K562 (cell line): ENCODE data around the gene PARD3. TPM values are rescaled to one million over a fixed set of nuclear protein-coding genes. Genes with fewer than 3 reads are reported as not detected.
A peak's percentile ranks its signal among the peaks of the same experiment; 100 is the strongest.

ENCODE experiments used
- ATF7 ChIP-seq: fragments of 450-650 bp; IDR thresholded peaks from 2 replicates; pipeline ENCODE4 v1.7.1; 2014; ENCODE audit warnings: mild to moderate bottlenecking, moderate library complexity
- CLOCK ChIP-seq: fragments of 250-450 bp; sonication (Bioruptor Pico); IDR thresholded peaks from 2 replicates; pipeline ENCODE4 v1.4.0; 2020; ENCODE audit warnings: mild to moderate bottlenecking, moderate library complexity, borderline replicate concordance
- JUND ChIP-seq, 2 experiments: IDR thresholded peaks; 2 replicates in 1 of 2; 3 replicates in 1 of 2; pipeline ENCODE4 v1.6.1; 2011; ENCODE audit warnings: borderline replicate concordance in 2 of 2, low read depth in 2 of 2, low read length in 2 of 2, improper control_type of control experiment in 1 of 2, missing biosample characterization in 1 of 2, missing genetic modification characterization in 1 of 2, missing genetic modification reagents in 1 of 2
- LCOR ChIP-seq: sonication (generic); formaldehyde crosslinking; IDR thresholded peaks from 2 replicates; pipeline ENCODE4 v1.8.0; 2022; ENCODE audit warnings: mild to moderate bottlenecking, missing genetic modification reagents
- MAX ChIP-seq: sonication (generic); formaldehyde crosslinking; IDR thresholded peaks from 2 replicates; pipeline ENCODE4 v1.9.0; 2022; ENCODE audit warnings: mild to moderate bottlenecking, missing genetic modification reagents
- NCOA6 ChIP-seq: fragments of 450-650 bp; IDR thresholded peaks from 2 replicates; pipeline ENCODE4 v1.6.1; 2017; ENCODE audit warnings: mild to moderate bottlenecking
- NR3C1 ChIP-seq: sonication (generic); formaldehyde crosslinking; IDR thresholded peaks from 2 replicates; pipeline ENCODE4 v1.8.1; 2022; ENCODE audit warnings: missing genetic modification reagents
- PTBP1 ChIP-seq: fragments of 200-400 bp; formaldehyde crosslinking; IDR thresholded peaks from 2 replicates; pipeline ENCODE4 v1.6.1; 2017; ENCODE audit warnings: low read depth, low read length
- SP2 ChIP-seq: IDR thresholded peaks from 2 replicates; pipeline ENCODE4 v1.6.1; 2011; ENCODE audit warnings: mild to moderate bottlenecking, low read depth, low read length, moderate library complexity; ENCODE audit not compliant: poor library complexity, severe bottlenecking; ENCODE audit errors: extremely low read depth
- TCF3 ChIP-seq: sonication (generic); formaldehyde crosslinking; IDR thresholded peaks from 2 replicates; pipeline ENCODE4 v1.4.0; 2020; ENCODE audit warnings: mild to moderate bottlenecking, missing genetic modification reagents
- U2AF1 ChIP-seq: fragments of 200-400 bp; formaldehyde crosslinking; optimal IDR thresholded peaks from 2 replicates; pipeline ENCODE3; 2017; ENCODE audit warnings: mild to moderate bottlenecking, low read depth, low read length, moderate library complexity
- ZFX ChIP-seq: sonication (generic); formaldehyde crosslinking; IDR thresholded peaks from 2 replicates; pipeline ENCODE4 v1.8.0; 2022; ENCODE audit warnings: mild to moderate bottlenecking, missing genetic modification reagents, moderate library complexity
- ZNF134 ChIP-seq: fragments of 250-450 bp; sonication (Bioruptor Pico); conservative IDR thresholded peaks from 2 replicates; pipeline ENCODE4 v1.4.0; 2020
- ZNF232 ChIP-seq: sonication (generic); formaldehyde crosslinking; IDR thresholded peaks from 2 replicates; pipeline ENCODE4 v1.8.0; 2022; ENCODE audit warnings: mild to moderate bottlenecking, missing genetic modification reagents
- polyA plus RNA-seq, 8 experiments: library from polyadenylated mRNA; depleted of rRNA in 4 of 8; stranded (reverse) in 5 of 8; unstranded in 3 of 8; fragments of >200 nt; fragmentation: Nextera tagmentation in 2 of 8; fragmentation: Illumina TruSeq in 1 of 8; extraction: Ambion mirVana in 2 of 8; extraction: Trizol in 1 of 8; gene quantifications; 2 replicates each; pipeline versions ENCODE4 v1.2.1 to v1.2.3, GENCODE V29; 2011 to 2014; ENCODE audit warnings: inconsistent platforms in 1 of 8, missing spikeins in 1 of 8
- total RNA-seq, 7 experiments: library from RNA; depleted of rRNA in 6 of 7; stranded (reverse); fragments of >200 nt in 6 of 7; fragmentation: Illumina TruSeq in 2 of 7; extraction: Trizol in 2 of 7; gene quantifications; 2 replicates each; pipeline versions ENCODE4 v1.2.1 to v1.2.3, GENCODE V29; 2011 to 2021; ENCODE audit warnings: low replicate concordance in 1 of 7
- TF ChIP-seq, protein P1 (sequence below): fragments of 250-450 bp; sonication (Bioruptor Pico); IDR thresholded peaks from 2 replicates; pipeline ENCODE4 v1.9.0; 2021; ENCODE audit warnings: mild to moderate bottlenecking
- TF ChIP-seq, protein P2 (sequence below): fragments of 450-650 bp; IDR thresholded peaks from 2 replicates; pipeline ENCODE4 v1.6.1; 2016; ENCODE audit warnings: low read depth
- TF ChIP-seq, protein P3 (sequence below): fragments of 250-450 bp; sonication (Bioruptor Pico); IDR thresholded peaks from 2 replicates; pipeline ENCODE4 v1.5.0; 2021

Gene PARD3
- total and polyA plus RNA-seq, 9 of the 15 experiments (the other 6 are each of a cell fraction or from before 2014, with no cell fraction given), result 2.7 to 11.7 (median 7.7) TPM

DNA sequence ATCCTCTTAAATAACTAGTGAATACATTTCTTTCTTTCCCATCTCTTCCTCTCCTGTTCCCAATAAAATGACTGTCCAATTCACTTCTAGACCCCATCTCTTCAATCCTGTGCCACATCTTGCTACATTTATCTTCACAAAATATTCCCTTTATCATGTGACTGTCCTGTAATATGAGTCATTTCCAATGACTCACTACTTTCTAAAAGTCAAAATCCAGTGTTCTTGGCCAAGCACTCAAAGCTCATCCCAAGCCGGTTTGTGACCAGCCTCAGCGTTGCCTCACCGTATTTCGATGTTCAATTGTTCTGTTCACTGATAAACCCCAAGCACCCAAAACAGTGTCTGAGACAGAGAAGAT, 104.7 kb downstream of the PARD3 start (continued):
- TF ChIP-seq CLOCK (CRISPR knock-in tag) (no peak), ATF7 (no peak), ZNF134 (no peak), NR3C1 (CRISPR knock-in tag) (no peak), U2AF1 (no peak), MAX (CRISPR knock-in tag) (no peak), NCOA6 (no peak), TCF3 (CRISPR knock-in tag) (no peak), ZNF232 (CRISPR knock-in tag) (no peak), SP2 (no peak), JUND (IDR thresholded peaks at IDR 0.05; ENCODE audit: borderline replicate concordance, low read depth, low read length) (peak; percentile 93), JUND (tag; IDR thresholded peaks at IDR 0.05; ENCODE audit: borderline replicate concordance, low read depth, low read length) (peak; percentile 90), ZFX (CRISPR knock-in tag) (no peak), LCOR (0 out of 2 replicates have a peak, but pooled peaks have one; percentile 61), PTBP1 (no peak)
- TF ChIP-seq, protein P1, sequence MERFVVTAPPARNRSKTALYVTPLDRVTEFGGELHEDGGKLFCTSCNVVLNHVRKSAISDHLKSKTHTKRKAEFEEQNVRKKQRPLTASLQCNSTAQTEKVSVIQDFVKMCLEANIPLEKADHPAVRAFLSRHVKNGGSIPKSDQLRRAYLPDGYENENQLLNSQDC, result no peak
- TF ChIP-seq, protein P2, sequence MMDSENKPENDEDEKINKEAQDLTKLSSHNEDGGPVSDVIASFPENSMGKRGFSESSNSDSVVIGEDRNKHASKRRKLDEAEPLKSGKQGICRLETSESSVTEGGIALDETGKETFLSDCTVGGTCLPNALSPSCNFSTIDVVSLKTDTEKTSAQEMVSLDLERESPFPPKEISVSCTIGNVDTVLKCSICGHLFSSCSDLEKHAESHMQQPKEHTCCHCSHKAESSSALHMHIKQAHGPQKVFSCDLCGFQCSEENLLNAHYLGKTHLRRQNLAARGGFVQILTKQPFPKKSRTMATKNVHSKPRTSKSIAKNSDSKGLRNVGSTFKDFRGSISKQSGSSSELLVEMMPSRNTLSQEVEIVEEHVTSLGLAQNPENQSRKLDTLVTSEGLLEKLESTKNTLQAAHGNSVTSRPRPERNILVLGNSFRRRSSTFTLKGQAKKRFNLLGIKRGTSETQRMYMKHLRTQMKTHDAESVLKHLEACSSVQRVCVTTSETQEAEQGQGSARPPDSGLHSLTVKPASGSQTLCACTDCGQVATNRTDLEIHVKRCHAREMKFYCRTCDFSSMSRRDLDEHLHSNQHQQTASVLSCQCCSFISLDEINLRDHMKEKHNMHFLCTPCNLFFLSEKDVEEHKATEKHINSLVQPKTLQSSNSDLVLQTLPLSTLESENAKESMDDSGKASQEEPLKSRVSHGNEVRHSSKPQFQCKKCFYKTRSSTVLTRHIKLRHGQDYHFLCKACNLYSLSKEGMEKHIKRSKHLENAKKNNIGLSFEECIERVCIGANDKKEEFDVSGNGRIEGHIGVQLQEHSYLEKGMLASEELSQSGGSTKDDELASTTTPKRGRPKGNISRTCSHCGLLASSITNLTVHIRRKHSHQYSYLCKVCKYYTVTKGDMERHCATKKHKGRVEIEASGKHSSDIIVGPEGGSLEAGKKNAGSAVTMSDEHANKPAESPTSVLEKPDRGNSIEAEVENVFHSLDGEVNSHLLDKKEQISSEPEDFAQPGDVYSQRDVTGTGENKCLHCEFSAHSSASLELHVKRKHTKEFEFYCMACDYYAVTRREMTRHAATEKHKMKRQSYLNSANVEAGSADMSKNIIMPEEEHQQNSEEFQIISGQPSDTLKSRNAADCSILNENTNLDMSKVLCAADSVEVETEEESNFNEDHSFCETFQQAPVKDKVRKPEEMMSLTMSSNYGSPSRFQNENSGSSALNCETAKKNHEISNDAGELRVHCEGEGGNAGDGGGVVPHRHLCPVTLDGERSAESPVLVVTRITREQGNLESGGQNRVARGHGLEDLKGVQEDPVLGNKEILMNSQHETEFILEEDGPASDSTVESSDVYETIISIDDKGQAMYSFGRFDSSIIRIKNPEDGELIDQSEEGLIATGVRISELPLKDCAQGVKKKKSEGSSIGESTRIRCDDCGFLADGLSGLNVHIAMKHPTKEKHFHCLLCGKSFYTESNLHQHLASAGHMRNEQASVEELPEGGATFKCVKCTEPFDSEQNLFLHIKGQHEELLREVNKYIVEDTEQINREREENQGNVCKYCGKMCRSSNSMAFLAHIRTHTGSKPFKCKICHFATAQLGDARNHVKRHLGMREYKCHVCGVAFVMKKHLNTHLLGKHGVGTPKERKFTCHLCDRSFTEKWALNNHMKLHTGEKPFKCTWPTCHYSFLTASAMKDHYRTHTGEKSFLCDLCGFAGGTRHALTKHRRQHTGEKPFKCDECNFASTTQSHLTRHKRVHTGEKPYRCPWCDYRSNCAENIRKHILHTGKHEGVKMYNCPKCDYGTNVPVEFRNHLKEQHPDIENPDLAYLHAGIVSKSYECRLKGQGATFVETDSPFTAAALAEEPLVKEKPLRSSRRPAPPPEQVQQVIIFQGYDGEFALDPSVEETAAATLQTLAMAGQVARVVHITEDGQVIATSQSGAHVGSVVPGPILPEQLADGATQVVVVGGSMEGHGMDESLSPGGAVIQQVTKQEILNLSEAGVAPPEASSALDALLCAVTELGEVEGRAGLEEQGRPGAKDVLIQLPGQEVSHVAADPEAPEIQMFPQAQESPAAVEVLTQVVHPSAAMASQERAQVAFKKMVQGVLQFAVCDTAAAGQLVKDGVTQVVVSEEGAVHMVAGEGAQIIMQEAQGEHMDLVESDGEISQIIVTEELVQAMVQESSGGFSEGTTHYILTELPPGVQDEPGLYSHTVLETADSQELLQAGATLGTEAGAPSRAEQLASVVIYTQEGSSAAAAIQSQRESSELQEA, result no peak
- TF ChIP-seq, protein P3, sequence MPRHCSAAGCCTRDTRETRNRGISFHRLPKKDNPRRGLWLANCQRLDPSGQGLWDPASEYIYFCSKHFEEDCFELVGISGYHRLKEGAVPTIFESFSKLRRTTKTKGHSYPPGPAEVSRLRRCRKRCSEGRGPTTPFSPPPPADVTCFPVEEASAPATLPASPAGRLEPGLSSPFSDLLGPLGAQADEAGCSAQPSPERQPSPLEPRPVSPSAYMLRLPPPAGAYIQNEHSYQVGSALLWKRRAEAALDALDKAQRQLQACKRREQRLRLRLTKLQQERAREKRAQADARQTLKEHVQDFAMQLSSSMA (CRISPR knock-in tag), result no peak
